Measurements from ENCODE around the gene SNX3. TPM values are rescaled to one million over a fixed set of nuclear protein-coding genes. Genes with fewer than 3 reads are reported as not detected.
"Not testable (repeated sequence)": the region's sequence is repeated elsewhere in the genome, so short reads cannot be mapped to it uniquely, and the experiment has no call there.

Gene SNX3
- total RNA-seq, result 172 to 178 TPM (median 173 TPM) in 3 replicates
- long read RNA-seq, transcript SNX3-202 (4 exons, 890 nt), result minor isoform, 16 of 313 reads
- long read RNA-seq, transcript SNX3-201 (4 exons, 1,755 nt), result major isoform, 293 of 313 reads
- long read RNA-seq, partial matches to known transcripts, result 0 of 313 reads
- long read RNA-seq, other reads (novel, unspliced or antisense), result 3 of 313 reads

DNA sequence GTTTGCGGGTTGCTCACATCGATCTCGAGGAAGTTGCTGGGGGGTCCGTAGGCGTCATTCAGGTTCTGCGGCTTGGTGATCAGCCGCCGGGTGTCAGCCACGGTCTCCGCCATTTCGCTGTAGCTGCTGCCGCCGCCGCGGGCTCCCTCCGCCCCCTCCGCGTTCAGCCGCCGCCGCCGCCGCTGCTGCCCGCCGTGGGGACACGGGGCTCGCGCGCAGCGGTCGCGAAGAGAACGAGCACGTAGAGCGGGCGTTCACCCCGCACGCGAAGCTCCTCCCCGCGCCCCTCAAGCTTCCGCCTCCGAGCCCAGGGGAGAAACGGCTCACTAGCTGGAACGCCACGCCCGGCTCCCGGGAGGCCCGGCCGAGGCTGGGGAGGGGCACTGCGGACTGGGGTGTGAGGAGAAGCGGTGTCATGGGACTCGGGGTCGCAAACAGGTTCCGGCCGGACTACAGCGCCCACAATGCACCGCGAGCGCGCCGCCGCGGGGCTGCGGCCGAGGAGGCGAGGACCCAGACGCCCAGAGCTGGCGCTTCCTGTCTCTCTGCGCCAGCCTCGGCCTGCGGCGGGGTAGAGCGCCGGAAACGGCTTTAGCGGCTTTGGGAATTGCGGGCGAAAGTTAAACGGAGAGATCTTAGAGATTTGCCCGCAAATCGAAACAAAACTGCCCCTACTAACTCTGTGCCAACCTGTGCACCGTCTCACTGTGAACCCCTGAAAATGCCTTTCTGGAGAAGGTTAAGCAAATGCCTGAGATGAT is at the start of gene SNX3:
Gene SNX3 (minus strand): TSS at position 232 of the 761 bp plus-strand sequence. CDS start 119 bp downstream, at position 113.
- peak; percentile 98 for DNase-seq (ENCODE audit: low spot score)
- TF ChIP-seq, protein P1, sequence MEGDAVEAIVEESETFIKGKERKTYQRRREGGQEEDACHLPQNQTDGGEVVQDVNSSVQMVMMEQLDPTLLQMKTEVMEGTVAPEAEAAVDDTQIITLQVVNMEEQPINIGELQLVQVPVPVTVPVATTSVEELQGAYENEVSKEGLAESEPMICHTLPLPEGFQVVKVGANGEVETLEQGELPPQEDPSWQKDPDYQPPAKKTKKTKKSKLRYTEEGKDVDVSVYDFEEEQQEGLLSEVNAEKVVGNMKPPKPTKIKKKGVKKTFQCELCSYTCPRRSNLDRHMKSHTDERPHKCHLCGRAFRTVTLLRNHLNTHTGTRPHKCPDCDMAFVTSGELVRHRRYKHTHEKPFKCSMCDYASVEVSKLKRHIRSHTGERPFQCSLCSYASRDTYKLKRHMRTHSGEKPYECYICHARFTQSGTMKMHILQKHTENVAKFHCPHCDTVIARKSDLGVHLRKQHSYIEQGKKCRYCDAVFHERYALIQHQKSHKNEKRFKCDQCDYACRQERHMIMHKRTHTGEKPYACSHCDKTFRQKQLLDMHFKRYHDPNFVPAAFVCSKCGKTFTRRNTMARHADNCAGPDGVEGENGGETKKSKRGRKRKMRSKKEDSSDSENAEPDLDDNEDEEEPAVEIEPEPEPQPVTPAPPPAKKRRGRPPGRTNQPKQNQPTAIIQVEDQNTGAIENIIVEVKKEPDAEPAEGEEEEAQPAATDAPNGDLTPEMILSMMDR (IDR thresholded peaks at IDR 0.05), result peak; percentile 13
- Mint-ChIP-seq H3K9me3 (ENCODE audit: low read depth) (no peaks in the 10 kb centered on the region), H3K4me1 (ENCODE audit: low read depth) (peaks cover 29% of the 10 kb centered on the region), H3K27ac (ENCODE audit: unreplicated experiment) (peak within 1 kb of the TSS; percentile 97), H3K4me3 (ENCODE audit: unreplicated experiment) (peak within 1 kb of the TSS; percentile 81), H3K27me3 (ENCODE audit: low read depth) (no peaks in the 10 kb centered on the region), H3K36me3 (ENCODE audit: low read depth) (no peaks in the 10 kb centered on the region)

DNA sequence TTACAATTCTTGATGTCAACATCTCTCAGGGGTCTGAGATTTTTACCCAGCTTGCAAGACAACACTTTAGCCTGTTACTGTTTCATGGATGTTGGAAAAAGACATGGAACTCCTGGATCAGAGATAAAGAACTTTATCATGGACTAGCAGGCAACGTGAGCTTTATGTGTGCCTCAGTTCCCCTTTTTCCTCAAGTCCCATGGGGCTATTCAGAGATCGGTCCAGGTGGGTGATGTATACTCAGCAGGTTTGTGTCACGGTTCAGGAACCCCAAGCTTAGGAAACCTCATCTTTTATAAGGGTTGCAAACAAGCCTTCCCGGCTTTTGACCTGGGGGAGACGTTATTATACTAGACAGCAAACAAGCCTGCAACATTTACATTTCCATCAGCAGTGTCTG is 49.0 kb upstream of the SNX3 start:
- no peak overlapping the region for H3K27ac Mint-ChIP-seq (ENCODE audit: unreplicated experiment)
- H3K9me3 Mint-ChIP-seq (ENCODE audit: low read depth), result no peaks in the 10 kb centered on the region
- H3K4me3 Mint-ChIP-seq (ENCODE audit: unreplicated experiment), result no peak overlapping the region
- DNase-seq (ENCODE audit: low spot score), result no peak
- no peaks in the 10 kb centered on the region for H3K27me3 Mint-ChIP-seq (ENCODE audit: low read depth)
- H3K36me3 Mint-ChIP-seq (ENCODE audit: low read depth), result no peaks in the 10 kb centered on the region
- H3K4me1 Mint-ChIP-seq (ENCODE audit: low read depth), result peaks cover 1% of the 10 kb centered on the region
- TF ChIP-seq, protein P1 (IDR thresholded peaks at IDR 0.05), result no peak

DNA sequence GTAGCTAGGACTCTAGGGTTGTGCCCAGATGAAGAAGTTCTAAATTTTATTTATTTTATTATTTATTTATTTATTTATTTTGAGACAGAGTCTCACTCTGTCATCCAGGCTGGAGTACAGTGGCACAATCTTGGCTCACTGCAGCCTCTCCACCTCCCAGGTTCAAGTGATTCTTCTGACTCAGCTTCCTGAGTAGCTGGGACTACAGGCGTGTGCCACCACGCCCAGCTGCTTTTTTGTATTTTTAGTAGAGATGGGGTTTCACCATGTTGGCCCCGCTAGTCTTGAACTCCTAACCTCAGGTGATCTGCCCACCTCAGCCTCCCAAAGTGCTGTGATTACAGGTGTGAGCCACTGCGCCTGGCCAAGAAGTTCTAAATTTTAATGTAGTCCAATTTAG is 47.8 kb upstream of the SNX3 start:
- not testable (repeated sequence) for H3K27me3 Mint-ChIP-seq (ENCODE audit: low read depth); DNase-seq (ENCODE audit: low spot score); H3K4me1 Mint-ChIP-seq (ENCODE audit: low read depth); H3K9me3 Mint-ChIP-seq (ENCODE audit: low read depth); H3K27ac Mint-ChIP-seq (ENCODE audit: unreplicated experiment); H3K4me3 Mint-ChIP-seq (ENCODE audit: unreplicated experiment); H3K36me3 Mint-ChIP-seq (ENCODE audit: low read depth)

DNA sequence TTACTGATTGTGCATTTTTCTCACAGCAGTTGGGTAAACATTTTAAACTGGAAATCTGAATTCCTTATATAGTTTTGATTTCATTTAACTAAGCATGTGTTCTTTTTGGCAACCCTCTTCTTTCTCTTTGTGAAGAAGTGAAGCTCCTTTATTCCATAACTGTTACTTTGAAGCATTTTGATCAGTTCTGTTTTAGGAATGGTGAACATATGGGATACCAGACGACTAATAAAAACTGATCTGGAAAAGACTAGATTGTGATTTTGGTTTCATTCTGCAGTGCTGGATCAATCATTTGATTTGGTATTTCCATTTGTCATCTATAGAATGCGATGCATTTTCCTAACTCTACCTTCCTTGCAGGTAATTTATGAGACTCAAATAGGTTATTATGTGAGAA is 43.8 kb upstream of the SNX3 start:
- peaks cover 3% of the 10 kb centered on the region for H3K4me1 Mint-ChIP-seq (ENCODE audit: low read depth)
- no peaks in the 10 kb centered on the region for H3K27me3 Mint-ChIP-seq (ENCODE audit: low read depth)
- no peaks in the 10 kb centered on the region for H3K36me3 Mint-ChIP-seq (ENCODE audit: low read depth)
- no peak overlapping the region for H3K4me3 Mint-ChIP-seq (ENCODE audit: unreplicated experiment)
- H3K27ac Mint-ChIP-seq (ENCODE audit: unreplicated experiment), result no peak overlapping the region
- no peaks in the 10 kb centered on the region for H3K9me3 Mint-ChIP-seq (ENCODE audit: low read depth)
- TF ChIP-seq, protein P1 (IDR thresholded peaks at IDR 0.05), result no peak
- no peak for DNase-seq (ENCODE audit: low spot score)

DNA sequence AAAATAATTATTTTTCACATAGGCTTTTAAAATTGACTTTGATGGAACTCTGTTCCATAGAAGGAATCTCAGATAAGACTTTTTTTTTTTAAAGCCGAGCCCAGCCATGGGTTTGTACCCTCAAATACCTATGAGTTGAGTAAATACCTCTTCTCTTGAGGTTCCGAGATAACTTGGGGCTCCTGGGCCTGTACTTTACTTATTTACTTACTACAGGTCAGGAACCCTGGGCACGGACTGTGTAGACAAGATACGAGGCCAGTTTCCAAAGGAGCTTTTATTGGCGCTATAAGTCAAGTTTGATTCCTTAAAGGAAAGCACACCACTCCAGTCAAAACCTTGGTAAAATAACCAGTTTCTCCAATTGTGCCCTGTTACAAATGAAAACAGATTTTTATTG is 41.5 kb upstream of the SNX3 start:
- Mint-ChIP-seq H3K27ac (ENCODE audit: unreplicated experiment) (no peak overlapping the region), H3K4me1 (ENCODE audit: low read depth) (peaks cover 10% of the 10 kb centered on the region), H3K9me3 (ENCODE audit: low read depth) (no peaks in the 10 kb centered on the region), H3K4me3 (ENCODE audit: unreplicated experiment) (no peak overlapping the region), H3K27me3 (ENCODE audit: low read depth) (no peaks in the 10 kb centered on the region), H3K36me3 (ENCODE audit: low read depth) (no peaks in the 10 kb centered on the region)
- TF ChIP-seq, protein P1 (IDR thresholded peaks at IDR 0.05), result no peak
- no peak for DNase-seq (ENCODE audit: low spot score)

Data from chondrocyte (in vitro differentiated cells).